HepG2 (cell line): Measurements from ENCODE around the gene TNFSF8. TPM values are rescaled to one million over a fixed set of nuclear protein-coding genes. Genes with fewer than 3 reads are reported as not detected.

ENCODE experiments used
- ATAC-seq: fragments of 200-7000 bp; cut with Tn5 transposase; 3 replicates; pipeline ENCODE4 v1.9.1; 2020; ENCODE audit warnings: mild to moderate bottlenecking, moderate library complexity
- BruUV-seq: library from RNA; stranded (reverse); fragments of 400-500 nt; replicated peaks from 2 replicates; lab custom pipeline; 2021; lab: Mats Ljungman, UMichigan
- CTCF ChIA-PET: fragments of 300-600 bp; formaldehyde crosslinking; extraction: SDS; loops from one replicate; lab custom pipeline; 2021; ENCODE audit warnings: low total read pairs, inconsistent platforms, low intra/inter-chr PET ratio; lab: Yijun Ruan, JAX
- POLR2A ChIA-PET: fragments of 350-600 bp; sonication (Branson Sonifier 250); formaldehyde crosslinking; loops from one replicate; lab custom pipeline; 2020; ENCODE audit warnings: antibody characterized with exemption, inconsistent platforms; lab: Yijun Ruan, JAX
- DNase-seq: peaks from one replicate; pipeline ENCODE4 v3.0.0-alpha.2; 2015; ENCODE audit warnings: low spot score
- FAIRE-seq: peaks from 3 replicates; lab custom pipeline; 2011; peaks lifted over from hg19 to GRCh38; lab: Jason Lieb, UNC
- H2AFZ ChIP-seq: one replicate; pipeline ENCODE4 v1.6.1; 2011; ENCODE audit warnings: low read length, inconsistent platforms
- H3K27ac ChIP-seq: fragments of 300-600 bp; 3 replicates; pipeline ENCODE4 v1.8.0; 2011; ENCODE audit warnings: mixed run types, mild to moderate bottlenecking, mixed read lengths, low read length, inconsistent platforms; ENCODE audit not compliant: insufficient read depth; ENCODE audit errors: extremely low read length
- H3K27me3 ChIP-seq, 2 experiments: fragments of 200-600 bp in 1 of 2; 2 replicates in 1 of 2; 3 replicates in 1 of 2; pipeline versions ENCODE4 v1.6.0 to v1.8.0; 2011; ENCODE audit warnings: low read length in 2 of 2, mild to moderate bottlenecking in 2 of 2, moderate library complexity in 2 of 2, inconsistent platforms in 1 of 2; ENCODE audit not compliant: insufficient read depth in 2 of 2, control insufficient read depth in 1 of 2
- H3K36me3 ChIP-seq, 2 experiments: fragments of 200-600 bp in 1 of 2; replicated peaks in 1 of 2; 2 replicates in 1 of 2; 3 replicates in 1 of 2; pipeline versions ENCODE4 v1.5.1 to v1.8.0; 2011; ENCODE audit warnings: low read length in 2 of 2, inconsistent platforms in 1 of 2; ENCODE audit not compliant: insufficient read depth in 2 of 2, control insufficient read depth in 1 of 2
- H3K4me1 ChIP-seq: 2 replicates; pipeline ENCODE4 v1.5.1; 2012; ENCODE audit warnings: low read length, inconsistent platforms; ENCODE audit not compliant: insufficient read depth
- H3K4me2 ChIP-seq: 2 replicates; pipeline ENCODE4 v1.6.0; 2011; ENCODE audit warnings: low read depth, low read length, inconsistent platforms
- H3K4me3 ChIP-seq, 3 experiments: fragments of 200-600 bp in 1 of 3; sonication (generic), shearing (Covaris generic) in 1 of 3; replicated peaks in 1 of 3; 2 replicates each; pipeline ENCODE4 v1.5.1; 2011 to 2016; ENCODE audit warnings: low read length in 3 of 3, inconsistent platforms in 2 of 3, low read depth in 2 of 3, mild to moderate bottlenecking in 2 of 3, control low read depth in 1 of 3, mixed read lengths in 1 of 3; ENCODE audit not compliant: insufficient read depth in 1 of 3
- H3K79me2 ChIP-seq: one replicate; pipeline ENCODE4 v1.6.1; 2011; ENCODE audit warnings: low read length, inconsistent platforms; ENCODE audit not compliant: insufficient read depth
- H3K9ac ChIP-seq: 2 replicates; pipeline ENCODE4 v1.6.0; 2011; ENCODE audit warnings: mild to moderate bottlenecking, low read depth, low read length, inconsistent platforms; ENCODE audit not compliant: insufficient read depth
- H3K9me3 ChIP-seq: 2 replicates; pipeline ENCODE4 v1.5.1; 2012; ENCODE audit warnings: mild to moderate bottlenecking, low read length
- H4K20me1 ChIP-seq: 2 replicates; pipeline ENCODE4 v1.6.0; 2011; ENCODE audit warnings: inconsistent platforms, mild to moderate bottlenecking, low read length, moderate library complexity; ENCODE audit not compliant: insufficient read depth
- EHMT2 ChIP-seq: fragments of 200-600 bp; sonication (generic); IDR thresholded peaks from 2 replicates; pipeline ENCODE4 v1.7.0; 2017; ENCODE audit warnings: antibody characterized with exemption, low read depth, low read length, borderline replicate concordance
- RERE ChIP-seq: IDR thresholded peaks from 2 replicates; pipeline ENCODE4 v1.6.1; 2016; ENCODE audit warnings: low read depth, missing genetic modification reagents, missing compliant biosample characterization
- ZNF251 ChIP-seq: sonication (generic); formaldehyde crosslinking; IDR thresholded peaks from 2 replicates; pipeline ENCODE4 v1.9.0; 2021; ENCODE audit warnings: mild to moderate bottlenecking, missing genetic modification reagents
- WGBS: methylation state at CpG from one replicate; pipeline ENCODE4 v1.1.6; 2017; ENCODE audit warnings: low lambda C conversion rate; 5-methylcytosine and 5-hydroxymethylcytosine counted together
- in situ Hi-C: cut with HindIII; loops from 2 replicates; pipeline ENCODE4 v1.10.0; 2017; ENCODE audit warnings: low pct_unique_long_range_greater_than_20kb; ENCODE audit not compliant: extremely low pct_ligation_motif_present
- intact Hi-C: fragments of 100-400 bp; cut with micrococcal nuclease; formaldehyde crosslinking; loops from one replicate; pipeline ENCODE4 v1.10.0; 2022; ENCODE audit not compliant: unreplicated experiment
- polyA plus RNA-seq, 8 experiments: library from polyadenylated mRNA; depleted of rRNA in 3 of 8; stranded (reverse) in 7 of 8; unstranded in 1 of 8; fragments of >200 nt; fragmentation: Illumina TruSeq in 4 of 8; extraction: Trizol in 4 of 8; gene quantifications; 2 replicates each; pipeline versions ENCODE4 v1.2.1 to v1.2.3, GENCODE V29; 2011 to 2016; ENCODE audit warnings: low read depth in 4 of 8, missing spikeins in 1 of 8, mixed read lengths in 1 of 8; ENCODE audit not compliant: insufficient read depth in 1 of 8
- total RNA-seq, 5 experiments: library from RNA; depleted of rRNA; stranded (reverse); fragments of >200 nt; fragmentation: Illumina TruSeq; extraction: Trizol; gene quantifications; 2 replicates each; pipeline ENCODE4 v1.2.3, GENCODE V29; 2016; ENCODE audit warnings: low read depth in 1 of 5

TNFSF8 gene
- total and polyA plus RNA-seq, 2 of the 13 experiments (the other 11 are each of a cell fraction or from before 2014, with no cell fraction given): not detected

GRCh38 chr9:114945616-114946412 is 15.4 kb upstream of the TNFSF8 start:
- DNase-seq (no peak), FAIRE-seq (no peak), ATAC-seq (no peak)
- no peak overlapping the region for H2AFZ ChIP-seq
- BruUV-seq: no TSS peak
- H3K27ac ChIP-seq: no peak overlapping the region
- no peaks in the 10 kb centered on the region for H3K79me2 ChIP-seq
- ChIA-PET POLR2A (no interaction called here), CTCF (no interaction called here)
- no peak for TF ChIP-seq RERE
- no peak for TF ChIP-seq ZNF251 (CRISPR knock-in tag)
- no peak for TF ChIP-seq EHMT2
- no peak overlapping the region for H3K4me3 ChIP-seq
- H3K9ac ChIP-seq: no peak overlapping the region
- H3K36me3 ChIP-seq: no peaks in the 10 kb centered on the region
- no peaks in the 10 kb centered on the region for H3K9me3 ChIP-seq
- no peaks in the 10 kb centered on the region for H3K4me1 ChIP-seq
- intact Hi-C loops: no loop called here
- H3K4me2 ChIP-seq: no peak overlapping the region
- no peaks in the 10 kb centered on the region for H3K27me3 ChIP-seq
- 2% methylated on average over 2 of the region's 2 CpGs for WGBS
- no peaks in the 10 kb centered on the region for H4K20me1 ChIP-seq
- in situ Hi-C loops: no loop called here
